Upper lobe of left lung (tissue), 4 donors: ENCODE measurements around the gene ITFG1.
"Not testable (repeated sequence)": the region's sequence is repeated elsewhere in the genome, so short reads cannot be mapped to it uniquely, and the experiment has no call there.

ENCODE experiments used
- CTCF ChIP-seq, 6 experiments: fragments of 450-650 bp in 4 of 6; fragments of 200-600 bp in 2 of 6; sonication (generic) in 2 of 6; IDR thresholded peaks; one replicate each; pipeline ENCODE4 v1.5.1; 2016 to 2019; ENCODE audit warnings: antibody characterized with exemption in 6 of 6
- EP300 ChIP-seq, 4 donors: sonication (generic); formaldehyde crosslinking; IDR thresholded peaks; one replicate each; pipeline ENCODE4 v1.5.1; 2017; ENCODE audit warnings: antibody characterized with exemption in 4 of 4, control low read depth in 2 of 4
- POLR2A ChIP-seq, 4 donors: fragments of 450-650 bp; IDR thresholded peaks; one replicate each; pipeline ENCODE4 v1.5.1; 2016 to 2017; ENCODE audit warnings: antibody characterized with exemption in 4 of 4, mild to moderate bottlenecking in 2 of 4

- TF ChIP-seq CTCF, POLR2A, EP300 (IDR thresholded peaks at IDR 0.05): not testable (repeated sequence)
Measured at GRCh38 chr16:47324309-47324708, 136.6 kb downstream of the ITFG1 start.
